BLaER1 (cell line): Measurements from ENCODE around the gene IGFBP1.

ENCODE experiments used
- H3K27ac ChIP-seq: shearing (Covaris generic); formaldehyde crosslinking; 2 replicates; pipeline ENCODE4 v1.8.1; 2022
- H3K27me3 ChIP-seq: shearing (Covaris generic); formaldehyde crosslinking; 2 replicates; pipeline ENCODE4 v1.8.1; 2022
- H3K36me3 ChIP-seq: shearing (Covaris generic); formaldehyde crosslinking; 2 replicates; pipeline ENCODE4 v1.8.1; 2022
- H3K4me1 ChIP-seq: shearing (Covaris generic); formaldehyde crosslinking; 2 replicates; pipeline ENCODE4 v1.8.1; 2022
- H3K4me2 ChIP-seq: shearing (Covaris generic); formaldehyde crosslinking; 2 replicates; pipeline ENCODE4 v1.8.1; 2022
- H3K4me3 ChIP-seq: shearing (Covaris generic); formaldehyde crosslinking; 2 replicates; pipeline ENCODE4 v1.8.1; 2022
- H3K9ac ChIP-seq: shearing (Covaris generic); formaldehyde crosslinking; 2 replicates; pipeline ENCODE4 v1.8.1; 2022
- H3K9me3 ChIP-seq: shearing (Covaris generic); formaldehyde crosslinking; 2 replicates; pipeline ENCODE4 v1.8.1; 2022
- H4K20me1 ChIP-seq: shearing (Covaris generic); formaldehyde crosslinking; 2 replicates; pipeline ENCODE4 v1.8.1; 2022
- Cebpa-rat ChIP-seq: shearing (Covaris generic); IDR thresholded peaks from 2 replicates; pipeline ENCODE4 v1.8.1; 2022

The IGFBP1 gene

DNA sequence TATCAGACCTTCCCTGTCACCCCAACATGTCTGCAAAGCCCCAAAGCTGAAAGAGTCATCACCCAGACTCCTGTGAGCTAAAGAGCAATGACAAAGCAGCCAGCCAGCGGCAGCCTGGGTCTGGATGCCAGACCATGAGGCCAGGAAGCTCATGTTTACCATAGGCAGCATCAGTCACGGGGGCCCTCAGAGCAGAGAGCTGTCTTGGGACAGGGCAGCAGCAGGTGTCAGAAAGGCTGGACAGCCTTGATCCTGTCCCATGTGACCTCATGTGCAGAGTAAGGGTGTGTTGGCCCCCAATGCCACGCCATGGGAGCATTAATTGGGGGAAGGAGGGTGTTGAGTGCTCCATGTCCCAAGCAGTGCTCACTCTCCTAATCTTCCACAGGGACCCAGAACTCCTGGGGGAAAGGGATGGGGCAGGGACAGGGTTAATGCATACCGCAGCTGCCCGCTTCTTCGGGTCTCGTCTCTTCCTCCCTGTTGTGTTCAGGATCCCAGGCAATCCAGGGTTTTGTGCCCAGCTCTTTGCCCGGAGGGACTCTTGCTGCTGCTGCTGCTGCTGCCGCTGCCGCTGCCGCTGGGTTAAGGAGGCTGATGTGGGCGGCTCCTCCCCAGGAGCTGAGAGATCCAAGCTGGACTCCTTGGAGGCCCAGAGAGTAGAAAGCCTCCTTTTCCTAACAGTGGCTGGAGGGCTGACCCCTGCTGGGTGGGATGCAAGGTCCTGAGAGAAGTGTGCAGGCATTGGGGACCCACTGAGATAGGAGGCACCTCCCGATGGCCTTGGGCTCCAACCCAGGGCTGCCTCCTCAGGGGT is 22.5 kb upstream of the IGFBP1 start:
- no peak overlapping the region for H3K9ac ChIP-seq
- H3K4me3 ChIP-seq: no peak overlapping the region
- no peaks in the 10 kb centered on the region for H3K9me3 ChIP-seq
- H3K4me2 ChIP-seq: no peak overlapping the region
- no peaks in the 10 kb centered on the region for H3K36me3 ChIP-seq
- no peaks in the 10 kb centered on the region for H3K4me1 ChIP-seq
- H3K27ac ChIP-seq: no peak overlapping the region
- H3K27me3 ChIP-seq: no peaks in the 10 kb centered on the region
- no peak for TF ChIP-seq Cebpa-rat
- H4K20me1 ChIP-seq: no peaks in the 10 kb centered on the region

- Histone ChIP-seq H3K9ac (no peak overlapping the region), H3K9me3 (no peaks in the 10 kb centered on the region), H3K27ac (no peak overlapping the region), H4K20me1 (no peaks in the 10 kb centered on the region), H3K27me3 (no peaks in the 10 kb centered on the region), H3K4me1 (no peaks in the 10 kb centered on the region), H3K36me3 (no peaks in the 10 kb centered on the region), H3K4me3 (no peak overlapping the region), H3K4me2 (no peak overlapping the region)
- no peak for TF ChIP-seq Cebpa-rat
Measured at GRCh38 chr7:45867471-45867870, 20.8 kb upstream of the IGFBP1 start.

DNA sequence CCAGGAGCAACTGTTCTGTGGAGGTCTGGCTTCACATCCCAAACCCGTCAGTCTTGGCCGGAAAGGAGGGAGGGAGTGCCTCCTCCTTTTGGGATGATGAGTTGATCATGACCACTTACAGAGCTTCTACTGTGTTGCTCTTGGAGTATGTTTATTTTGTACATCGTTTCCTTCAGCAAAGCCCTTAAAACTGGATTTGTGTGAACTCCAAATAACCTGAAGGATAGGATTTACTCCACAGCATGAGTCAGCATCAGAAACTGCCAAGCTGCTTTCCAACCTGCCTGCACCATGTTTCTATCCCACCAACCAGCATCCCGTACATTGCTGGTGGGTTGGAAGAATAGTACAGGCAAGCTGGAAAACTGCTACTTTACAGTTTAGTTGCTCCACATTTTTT is 18.9 kb upstream of the IGFBP1 start:
- Histone ChIP-seq H3K4me2 (no peak overlapping the region), H3K27ac (no peak overlapping the region)
- no peak for TF ChIP-seq Cebpa-rat

GRCh38 chr7:45872116-45873034 is 15.9 kb upstream of the IGFBP1 start:
- Histone ChIP-seq H3K4me2 (no peak overlapping the region), H3K4me1 (no peaks in the 10 kb centered on the region), H3K36me3 (no peaks in the 10 kb centered on the region), H4K20me1 (no peaks in the 10 kb centered on the region), H3K9me3 (0 out of 2 replicates have a peak, but pooled peaks cover under 1% of the 10 kb centered on the region), H3K4me3 (no peak overlapping the region), H3K27ac (no peak overlapping the region), H3K27me3 (no peaks in the 10 kb centered on the region), H3K9ac (no peak overlapping the region)
- TF ChIP-seq Cebpa-rat: no peak

More for the DNA sequence above, 18.9 kb upstream of the IGFBP1 start:
- Histone ChIP-seq H3K9me3 (no peaks in the 10 kb centered on the region), H3K27me3 (no peaks in the 10 kb centered on the region), H3K4me3 (no peak overlapping the region), H3K4me1 (no peaks in the 10 kb centered on the region), H3K9ac (no peak overlapping the region), H3K36me3 (no peaks in the 10 kb centered on the region), H4K20me1 (no peaks in the 10 kb centered on the region)

DNA sequence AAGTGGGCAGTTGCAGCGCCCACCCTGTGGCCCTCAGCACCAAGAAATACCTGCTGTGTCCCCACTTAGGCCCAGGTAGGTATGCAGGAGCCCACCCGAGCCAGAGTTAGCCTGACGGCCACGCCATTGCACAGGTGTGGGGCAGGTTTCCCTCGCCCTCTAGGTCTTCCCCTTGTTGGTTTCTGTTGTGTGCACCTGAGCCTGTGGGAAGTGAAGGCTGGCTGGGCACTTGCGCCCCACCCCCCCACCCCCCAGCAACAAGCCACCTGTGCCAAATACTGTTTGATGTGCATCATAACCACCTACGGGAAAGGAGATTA is 15.3 kb upstream of the IGFBP1 start, which contains the start of gene CCDC201:
TSS of gene CCDC201 (minus strand) at position 48 of the 320 bp plus-strand sequence. CDS start 75 bp downstream, outside the sequence.
- TF ChIP-seq Cebpa-rat: no peak
- Histone ChIP-seq H3K4me1 (no peaks in the 10 kb centered on the region), H3K27ac (no peak within 1 kb of the TSS), H3K4me3 (no peak within 1 kb of the TSS), H3K36me3 (no peaks in the 10 kb centered on the region), H3K4me2 (no peak within 1 kb of the TSS), H3K9ac (no peak within 1 kb of the TSS), H3K9me3 (peaks cover 7% of the 10 kb centered on the region), H4K20me1 (no peaks in the 10 kb centered on the region), H3K27me3 (no peaks in the 10 kb centered on the region)

DNA sequence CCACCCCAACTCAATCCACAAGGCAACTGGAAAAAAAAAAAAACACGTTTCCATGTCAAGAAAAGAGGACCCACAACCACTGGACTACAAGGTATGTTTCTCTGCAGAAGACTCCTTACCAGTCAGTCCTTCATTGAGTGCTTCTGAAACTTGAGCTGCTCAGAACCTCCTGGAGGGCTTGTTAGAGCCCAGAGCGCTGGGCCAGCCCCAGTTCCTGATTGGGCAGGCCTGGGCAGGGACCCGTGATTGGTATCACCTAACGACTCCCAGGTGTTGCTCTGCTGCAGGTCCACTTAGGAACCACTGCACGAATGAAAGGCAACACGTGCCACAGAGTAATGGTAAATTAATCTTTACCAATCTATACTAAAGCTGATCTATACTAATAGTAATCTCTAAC is 14.9 kb upstream of the IGFBP1 start:
- H3K27ac ChIP-seq: no peak overlapping the region

GRCh38 chr7:45874408-45875131 is 13.7 kb upstream of the IGFBP1 start:
- Histone ChIP-seq H3K27me3 (no peaks in the 10 kb centered on the region), H3K9me3 (peaks cover 16% of the 10 kb centered on the region), H3K4me1 (no peaks in the 10 kb centered on the region), H3K4me2 (no peak overlapping the region), H3K4me3 (no peak overlapping the region), H3K27ac (no peak overlapping the region), H3K36me3 (no peaks in the 10 kb centered on the region), H4K20me1 (no peaks in the 10 kb centered on the region), H3K9ac (no peak overlapping the region)
- no peak for TF ChIP-seq Cebpa-rat

More for the DNA sequence above, 14.9 kb upstream of the IGFBP1 start:
- Histone ChIP-seq H3K9ac (no peak overlapping the region), H3K4me3 (no peak overlapping the region), H3K4me1 (no peaks in the 10 kb centered on the region), H3K4me2 (no peak overlapping the region), H3K9me3 (peaks cover 10% of the 10 kb centered on the region), H3K27me3 (no peaks in the 10 kb centered on the region), H4K20me1 (no peaks in the 10 kb centered on the region), H3K36me3 (no peaks in the 10 kb centered on the region)
- no peak for TF ChIP-seq Cebpa-rat

- Histone ChIP-seq H3K27me3 (no peaks in the 10 kb centered on the region), H3K9ac (no peak overlapping the region), H3K4me1 (no peaks in the 10 kb centered on the region)
Measured at GRCh38 chr7:45876519-45876918, 11.8 kb upstream of the IGFBP1 start.

GRCh38 chr7:45878457-45879144 is 9.7 kb upstream of the IGFBP1 start:
- Histone ChIP-seq H3K4me1 (no peaks in the 10 kb centered on the region), H3K36me3 (no peaks in the 10 kb centered on the region), H3K4me2 (no peak overlapping the region), H3K27ac (no peak overlapping the region), H3K27me3 (no peaks in the 10 kb centered on the region), H3K9ac (no peak overlapping the region), H4K20me1 (no peaks in the 10 kb centered on the region), H3K9me3 (peaks cover 16% of the 10 kb centered on the region), H3K4me3 (no peak overlapping the region)
- no peak for TF ChIP-seq Cebpa-rat

More at GRCh38 chr7:45876519-45876918, 11.8 kb upstream of the IGFBP1 start:
- H3K4me2 ChIP-seq: no peak overlapping the region
- H3K4me3 ChIP-seq: no peak overlapping the region
- peaks cover 16% of the 10 kb centered on the region for H3K9me3 ChIP-seq
- no peak overlapping the region for H3K27ac ChIP-seq
- no peaks in the 10 kb centered on the region for H3K36me3 ChIP-seq
- no peak for TF ChIP-seq Cebpa-rat
- H4K20me1 ChIP-seq: no peaks in the 10 kb centered on the region
